HG03196 (cell line): ENCODE measurements around the gene POLR2A.
"Not testable (repeated sequence)": the region's sequence is repeated elsewhere in the genome, so short reads cannot be mapped to it uniquely, and the experiment has no call there.

Experiments used
- ATAC-seq: cut with Tn5 transposase; IDR thresholded peaks from one replicate; pipeline ENCODE4 v1.9.1; 2021; ENCODE audit not compliant: unreplicated experiment

Gene POLR2A

DNA sequence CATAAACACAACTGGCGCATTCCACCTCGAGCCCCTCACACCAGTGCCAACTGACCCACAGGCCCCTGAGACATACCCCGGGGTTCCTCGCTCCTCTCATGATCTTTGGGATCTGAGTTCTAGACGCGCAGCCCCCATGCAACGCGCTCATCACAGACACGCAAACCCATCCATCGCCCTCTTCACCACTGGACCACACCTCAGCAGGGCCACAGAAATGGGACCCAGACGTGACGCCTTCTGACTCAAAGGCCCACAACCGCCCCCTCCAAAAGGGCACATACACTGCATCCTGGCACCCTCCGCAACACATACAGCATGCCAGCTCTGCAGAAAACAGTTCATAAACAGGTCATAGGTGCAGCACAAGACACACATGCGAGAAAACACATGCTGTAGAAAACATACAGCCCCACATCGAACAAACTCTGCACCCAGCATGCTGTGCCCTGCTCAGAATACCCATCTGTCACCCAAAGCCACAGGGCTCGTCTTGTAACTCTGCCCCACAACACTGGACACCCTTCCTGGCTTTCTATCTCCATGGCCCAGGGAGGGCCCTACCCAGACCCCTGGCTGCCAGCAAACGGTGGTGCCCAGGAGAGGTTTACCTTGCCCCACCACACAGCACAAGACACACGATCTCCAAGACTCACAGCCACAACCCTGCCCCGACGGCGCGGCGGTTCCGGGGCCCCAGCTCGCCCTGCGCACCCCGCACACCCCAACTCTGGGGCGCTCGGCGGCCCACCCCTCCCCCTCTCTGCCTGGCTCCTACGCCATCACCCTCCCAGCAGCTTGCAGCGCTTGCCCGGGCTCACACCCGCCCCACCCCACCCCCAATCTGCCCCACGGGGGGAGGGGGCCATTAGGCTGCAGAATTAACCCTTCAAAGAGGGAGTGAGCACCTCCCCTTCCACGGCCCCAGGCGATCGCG, 5.6 kb upstream of the POLR2A start:
- no peak for ATAC-seq

DNA sequence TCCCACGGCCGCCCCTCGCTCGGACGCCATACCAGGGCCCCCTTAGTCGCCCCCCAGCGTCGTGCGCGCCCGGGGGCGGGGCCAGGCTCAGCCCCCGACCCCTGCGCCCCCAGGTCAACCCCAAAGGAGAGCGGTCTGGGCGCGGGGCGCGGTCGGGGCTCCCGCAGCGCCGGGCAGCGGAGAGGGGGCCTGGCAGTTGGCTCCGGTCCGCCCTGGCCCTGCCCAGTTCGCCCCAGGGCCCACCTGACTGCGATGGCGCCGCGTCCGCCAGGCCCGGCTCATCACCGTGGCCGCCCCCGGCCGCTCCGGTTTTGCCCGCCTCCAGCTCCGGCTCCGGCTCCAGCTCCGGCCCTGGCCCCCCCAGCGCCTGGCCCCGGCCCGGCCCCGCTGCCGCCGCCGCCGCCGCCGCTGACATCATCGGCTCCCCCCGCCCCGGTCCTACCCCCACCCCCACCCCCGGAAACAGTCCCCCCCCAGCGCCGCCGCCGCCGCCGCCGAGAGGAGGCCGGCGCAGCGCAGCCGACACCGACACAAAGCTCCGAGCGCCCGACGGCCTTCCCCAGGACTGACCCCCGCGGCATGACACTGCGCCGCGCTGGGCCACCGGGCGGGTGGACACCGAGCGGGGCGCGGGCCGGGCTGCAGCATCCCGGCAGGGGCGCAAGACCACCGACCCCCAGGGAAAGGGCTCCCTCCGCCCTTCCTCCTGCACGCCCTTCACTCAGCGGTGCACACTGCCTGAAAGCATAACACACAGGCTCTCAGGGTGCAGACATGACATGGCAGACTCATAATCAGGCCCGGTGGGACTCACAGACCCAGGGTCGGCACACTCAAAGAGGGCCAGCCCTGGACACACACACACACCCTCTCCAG, 4.7 kb upstream of the POLR2A start, which contains the start of gene ZBTB4:
Gene ZBTB4, minus strand, starts transcription at position 419 of the 876 bp plus-strand sequence. CDS start 12,830 bp downstream, outside the sequence.
- ATAC-seq, result no peak

DNA sequence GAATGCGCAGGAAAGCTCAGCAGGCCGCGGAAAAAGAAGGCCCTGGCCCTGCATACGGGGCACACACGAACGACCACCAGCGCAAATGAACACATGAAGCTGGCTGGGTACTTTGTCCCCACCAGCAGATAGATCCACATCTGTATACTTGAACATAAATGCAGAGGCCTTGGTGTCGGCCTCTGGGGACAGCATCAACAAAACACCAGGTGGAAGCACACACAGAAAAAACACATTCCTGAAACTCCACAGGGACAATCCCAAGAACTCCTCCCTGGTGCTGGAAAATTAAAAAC, 4.1 kb upstream of the POLR2A start:
- no peak for ATAC-seq

DNA sequence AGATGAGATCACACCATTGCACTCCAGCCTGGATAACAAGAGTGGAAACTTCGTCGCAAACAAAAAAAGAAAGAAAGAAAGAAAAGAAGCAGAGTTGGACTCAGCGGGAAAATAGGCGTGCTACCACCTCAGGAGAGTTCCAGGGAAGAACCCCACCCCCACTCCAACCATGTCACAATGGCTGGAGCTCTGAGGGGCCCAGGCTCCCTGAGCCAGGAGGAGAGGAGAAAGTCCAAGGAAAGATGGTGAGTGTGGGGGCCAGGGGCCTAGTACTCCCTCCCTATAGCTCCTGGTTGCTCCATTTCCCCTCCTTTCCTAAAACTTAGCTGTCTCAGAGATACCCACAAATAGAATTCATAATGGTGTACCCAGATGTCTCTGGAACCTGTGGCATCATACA, 2.9 kb upstream of the POLR2A start, which contains the start of gene SLC35G6:
Gene SLC35G6, plus strand, starts transcription at position 172 of the 400 bp plus-strand sequence. Its CDS starts 71 bp downstream, at position 243.
- not testable (repeated sequence) for ATAC-seq

DNA sequence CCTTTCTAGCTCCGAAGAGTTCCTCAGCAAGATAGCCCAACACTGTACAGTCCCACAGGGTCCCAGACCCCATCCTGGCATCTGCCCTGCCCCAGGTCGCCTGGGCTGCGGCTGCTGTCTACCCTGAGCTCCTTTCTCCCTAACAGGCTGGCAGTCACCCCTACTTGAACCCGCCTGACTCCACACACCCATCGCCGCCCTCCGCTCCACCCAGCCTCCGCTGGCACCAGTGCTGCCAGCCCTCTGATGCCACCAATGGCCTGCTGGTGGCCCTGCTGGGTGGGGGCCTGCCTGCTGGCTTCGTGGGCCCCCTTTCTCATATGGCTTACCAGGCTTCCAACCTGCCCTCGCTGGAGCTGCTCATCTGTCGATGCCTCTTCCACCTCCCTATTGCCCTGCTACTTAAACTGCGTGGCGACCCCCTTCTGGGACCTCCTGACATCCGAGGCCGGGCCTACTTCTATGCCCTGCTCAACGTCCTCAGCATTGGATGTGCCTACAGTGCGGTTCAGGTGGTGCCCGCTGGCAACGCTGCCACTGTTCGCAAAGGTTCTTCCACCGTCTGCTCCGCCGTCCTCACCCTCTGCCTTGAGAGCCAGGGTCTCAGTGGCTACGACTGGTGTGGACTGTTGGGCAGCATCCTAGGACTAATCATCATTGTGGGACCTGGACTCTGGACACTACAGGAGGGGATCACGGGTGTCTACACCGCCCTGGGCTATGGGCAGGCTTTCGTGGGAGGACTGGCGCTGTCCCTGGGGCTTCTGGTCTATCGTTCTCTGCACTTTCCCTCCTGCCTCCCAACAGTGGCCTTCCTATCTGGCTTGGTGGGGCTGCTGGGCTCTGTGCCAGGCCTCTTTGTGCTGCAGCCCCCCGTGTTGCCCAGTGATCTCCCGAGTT, 2.1 kb upstream of the POLR2A start:
- not testable (repeated sequence) for ATAC-seq

DNA sequence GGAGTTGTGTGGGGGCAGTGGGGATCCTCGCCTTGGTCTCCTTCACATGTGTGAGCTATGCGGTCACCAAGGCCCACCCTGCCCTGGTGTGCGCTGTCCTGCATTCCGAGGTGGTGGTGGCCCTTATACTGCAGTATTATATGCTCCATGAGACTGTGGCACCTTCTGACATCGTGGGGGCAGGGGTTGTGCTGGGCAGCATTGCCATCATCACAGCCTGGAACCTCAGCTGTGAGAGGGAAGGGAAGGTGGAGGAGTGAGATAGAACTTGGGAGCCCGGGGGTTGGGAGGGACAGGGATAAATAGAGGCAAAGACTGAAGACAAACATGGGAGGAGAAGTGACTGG, 1.5 kb upstream of the POLR2A start:
- ATAC-seq, result not testable (repeated sequence)

DNA sequence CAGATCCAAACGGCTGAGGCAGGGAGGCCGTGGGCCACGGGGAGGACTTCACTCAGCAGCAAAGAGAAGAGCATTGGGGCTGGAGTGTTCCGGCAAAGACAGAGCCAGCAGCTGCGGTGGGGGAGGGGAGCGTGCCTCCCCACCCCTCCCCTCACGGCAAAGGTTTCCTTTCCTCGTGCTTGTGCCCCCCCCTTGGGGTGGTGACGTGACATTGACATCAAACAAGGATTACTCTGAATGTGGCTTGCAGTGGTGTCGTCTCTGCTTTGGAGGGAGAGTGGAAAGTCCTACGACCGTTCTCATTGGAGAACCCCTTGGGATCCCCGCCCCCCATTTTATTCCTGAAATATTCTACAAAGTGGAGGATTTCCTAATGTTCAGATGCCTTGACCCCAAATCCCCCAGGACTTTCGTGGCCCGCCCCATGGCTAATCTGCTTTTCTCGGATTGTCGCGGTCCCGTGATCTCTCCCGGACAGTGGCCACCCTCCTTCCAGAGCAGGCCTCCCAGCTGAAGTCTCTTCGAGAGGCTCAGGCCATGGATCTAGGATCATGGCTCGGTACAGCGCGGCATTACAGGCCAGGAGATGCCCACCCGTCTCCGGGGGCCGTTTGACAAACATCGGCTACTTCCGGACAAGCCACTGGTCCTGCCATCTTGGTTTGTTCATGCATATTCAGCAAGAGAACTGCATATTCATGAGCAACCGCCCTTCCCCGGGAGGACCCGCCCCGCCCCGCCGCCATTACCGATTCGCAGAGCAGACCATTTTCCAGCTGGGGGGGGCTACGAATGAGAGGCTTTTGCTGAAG, 705 bp upstream of the POLR2A start:
- peak; percentile 25 for ATAC-seq

DNA sequence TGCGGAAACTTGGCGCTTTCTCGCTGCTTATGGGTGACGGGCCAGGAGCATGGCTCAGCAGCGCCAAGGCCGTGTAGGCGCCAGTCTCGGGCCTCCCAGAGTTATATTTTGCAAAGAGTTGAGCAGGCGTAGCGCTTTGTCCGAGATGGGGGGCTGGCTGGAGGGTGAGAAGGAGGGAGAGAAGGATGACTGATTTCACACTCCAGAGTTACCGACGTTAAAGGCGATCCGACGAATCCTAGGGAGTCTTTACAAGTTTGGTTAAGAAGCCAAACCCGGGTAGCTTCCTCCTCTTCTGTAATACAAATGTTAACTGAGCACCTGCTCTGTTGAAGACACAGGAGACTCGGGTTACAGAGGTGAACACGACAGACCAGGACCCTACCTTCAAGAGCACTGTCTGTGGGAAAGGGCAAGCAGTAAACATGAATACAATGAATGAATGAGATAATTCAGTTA, 782 bp downstream of the POLR2A start:
- ATAC-seq, result no peak

DNA sequence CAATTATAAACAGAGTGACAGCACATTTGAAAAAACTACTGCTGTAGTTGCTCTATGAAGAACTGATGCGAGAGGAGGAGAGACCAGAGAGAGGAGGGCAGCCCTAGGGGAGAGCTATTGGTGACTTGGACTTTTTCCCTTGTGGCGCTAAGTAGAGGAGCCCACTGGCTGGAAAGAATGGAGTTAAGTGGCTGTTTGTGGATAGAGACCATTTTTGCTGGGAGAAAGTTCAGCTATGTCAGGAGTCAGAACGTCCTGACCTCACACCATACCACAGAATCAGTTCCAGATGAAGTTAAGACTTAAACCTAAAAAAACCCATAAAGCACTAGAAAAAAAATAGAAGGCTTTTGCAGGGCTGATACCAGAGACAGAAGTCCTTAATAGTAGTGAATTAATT, 2.0 kb downstream of the POLR2A start:
- ATAC-seq, result no peak

DNA sequence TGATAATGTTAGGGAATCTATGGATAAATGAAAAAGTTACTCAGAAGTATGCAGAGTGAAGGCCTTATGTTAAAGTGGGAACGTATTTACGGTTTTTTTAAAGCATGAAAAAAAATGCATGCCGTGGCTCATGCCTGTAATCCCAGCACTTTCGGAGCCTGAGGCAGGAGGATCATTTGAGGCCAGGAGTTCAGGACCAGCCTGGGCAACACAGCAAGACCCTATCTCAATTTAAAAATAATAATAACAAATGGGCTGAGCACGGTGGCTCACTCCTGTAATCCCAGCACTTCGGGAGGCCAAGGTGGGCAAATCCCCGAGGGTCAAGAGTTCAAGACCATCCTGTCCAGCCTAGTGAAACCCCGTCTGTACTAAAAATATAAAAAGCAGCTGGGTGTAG, 6.0 kb downstream of the POLR2A start:
- no peak for ATAC-seq

DNA sequence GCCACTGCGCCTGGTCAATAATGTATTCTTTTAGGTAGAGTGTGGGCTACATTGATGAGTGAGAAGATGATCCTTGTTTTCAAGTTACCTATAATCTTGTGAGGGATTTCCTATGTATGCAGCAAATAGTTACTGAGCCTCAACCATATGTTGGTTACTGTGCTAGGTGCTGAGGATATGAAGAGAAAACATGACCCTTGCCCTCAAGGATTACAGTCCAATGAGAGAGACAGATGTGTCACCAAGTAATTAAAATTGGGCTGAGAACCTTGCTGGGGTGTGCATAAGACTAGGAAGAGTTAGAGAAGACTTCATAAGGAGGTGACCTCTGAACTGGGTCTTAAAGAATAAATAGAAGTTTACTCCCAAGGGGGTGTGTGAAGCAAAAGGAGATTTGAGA, 7.4 kb downstream of the POLR2A start:
- ATAC-seq, result no peak

DNA sequence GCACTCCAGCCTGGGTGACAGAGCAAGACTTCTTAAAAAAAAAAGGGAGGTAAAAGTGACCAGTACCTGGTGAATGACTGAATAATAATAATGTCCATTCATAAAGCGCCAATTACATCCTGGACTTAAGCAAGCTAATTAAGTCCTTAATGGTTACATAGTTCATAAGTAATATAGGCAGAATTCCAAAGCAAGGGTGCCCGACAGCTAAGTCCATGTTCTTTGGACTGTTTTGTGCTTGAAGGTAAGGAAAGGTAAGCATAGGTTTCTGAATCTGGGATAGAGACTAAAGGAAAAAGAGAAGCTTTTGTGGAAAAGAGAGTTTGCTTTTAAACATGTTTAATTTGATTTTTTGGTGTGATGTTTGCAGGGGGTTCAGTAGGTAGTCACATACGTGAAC, 9.8 kb downstream of the POLR2A start:
- no peak for ATAC-seq

DNA sequence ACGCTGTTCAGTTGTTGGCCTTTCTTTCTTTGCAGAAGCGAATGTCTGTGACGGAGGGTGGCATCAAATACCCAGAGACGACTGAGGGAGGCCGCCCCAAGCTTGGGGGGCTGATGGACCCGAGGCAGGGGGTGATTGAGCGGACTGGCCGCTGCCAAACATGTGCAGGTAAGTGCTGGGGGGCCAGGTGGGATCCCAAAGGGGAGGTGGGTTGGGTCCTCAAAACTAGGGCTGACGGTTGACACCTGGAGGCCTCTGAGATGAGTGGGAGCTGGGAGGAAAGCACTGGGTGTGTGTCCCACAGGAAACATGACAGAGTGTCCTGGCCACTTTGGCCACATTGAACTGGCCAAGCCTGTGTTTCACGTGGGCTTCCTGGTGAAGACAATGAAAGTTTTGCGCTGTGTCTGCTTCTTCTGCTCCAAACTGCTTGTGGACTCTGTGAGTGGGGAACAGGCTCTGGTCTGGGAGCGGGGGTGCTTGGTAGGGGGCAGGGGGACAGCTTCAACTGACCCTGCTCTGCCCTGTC, 11.8 kb downstream of the POLR2A start:
- no peak for ATAC-seq

DNA sequence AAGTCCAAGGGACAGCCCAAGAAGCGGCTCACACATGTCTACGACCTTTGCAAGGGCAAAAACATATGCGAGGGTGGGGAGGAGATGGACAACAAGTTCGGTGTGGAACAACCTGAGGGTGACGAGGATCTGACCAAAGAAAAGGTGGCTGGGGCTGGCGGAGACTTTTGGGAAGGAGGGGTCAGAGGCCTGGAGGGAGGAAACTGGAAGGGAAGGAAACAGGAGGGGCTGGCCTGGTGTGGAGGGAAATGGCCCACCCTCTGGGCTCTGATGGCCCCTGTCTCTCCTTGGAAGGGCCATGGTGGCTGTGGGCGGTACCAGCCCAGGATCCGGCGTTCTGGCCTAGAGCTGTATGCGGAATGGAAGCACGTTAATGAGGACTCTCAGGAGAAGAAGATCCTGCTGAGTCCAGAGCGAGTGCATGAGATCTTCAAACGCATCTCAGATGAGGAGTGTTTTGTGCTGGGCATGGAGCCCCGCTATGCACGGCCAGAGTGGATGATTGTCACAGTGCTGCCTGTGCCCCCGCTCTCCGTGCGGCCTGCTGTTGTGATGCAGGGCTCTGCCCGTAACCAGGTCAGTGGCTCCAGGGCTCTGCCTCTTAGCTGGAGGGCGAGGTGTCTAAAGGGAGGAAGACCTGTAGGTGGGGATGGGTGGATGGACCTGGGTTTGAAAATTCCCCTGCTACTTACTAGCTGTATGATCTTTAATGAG, 12.5 kb downstream of the POLR2A start:
- ATAC-seq, result no peak

DNA sequence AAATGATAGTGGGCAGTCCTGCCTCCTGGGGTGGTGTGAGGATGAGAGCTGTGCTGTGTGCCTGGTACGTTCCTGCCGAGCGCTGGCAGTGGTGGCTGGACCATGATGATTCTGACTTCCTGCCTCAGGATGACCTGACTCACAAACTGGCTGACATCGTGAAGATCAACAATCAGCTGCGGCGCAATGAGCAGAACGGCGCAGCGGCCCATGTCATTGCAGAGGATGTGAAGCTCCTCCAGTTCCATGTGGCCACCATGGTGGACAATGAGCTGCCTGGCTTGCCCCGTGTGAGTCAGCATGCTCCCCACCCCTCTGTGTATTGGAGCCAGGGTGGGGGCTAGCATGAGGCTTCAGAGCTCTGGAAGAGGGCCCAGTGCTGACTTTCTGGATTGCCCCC, 13.1 kb downstream of the POLR2A start:
- ATAC-seq, result no peak

DNA sequence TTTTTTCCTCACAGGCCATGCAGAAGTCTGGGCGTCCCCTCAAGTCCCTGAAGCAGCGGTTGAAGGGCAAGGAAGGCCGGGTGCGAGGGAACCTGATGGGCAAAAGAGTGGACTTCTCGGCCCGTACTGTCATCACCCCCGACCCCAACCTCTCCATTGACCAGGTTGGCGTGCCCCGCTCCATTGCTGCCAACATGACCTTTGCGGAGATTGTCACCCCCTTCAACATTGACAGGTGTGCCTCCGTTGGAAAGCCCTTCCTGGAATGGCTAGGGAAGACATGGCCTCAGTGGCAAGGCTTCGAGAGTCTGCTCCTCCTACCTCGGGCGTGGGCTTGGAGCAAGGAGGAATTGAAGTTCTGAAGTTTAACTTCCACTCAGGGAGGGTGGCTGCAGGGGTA, 13.5 kb downstream of the POLR2A start:
- no peak for ATAC-seq

DNA sequence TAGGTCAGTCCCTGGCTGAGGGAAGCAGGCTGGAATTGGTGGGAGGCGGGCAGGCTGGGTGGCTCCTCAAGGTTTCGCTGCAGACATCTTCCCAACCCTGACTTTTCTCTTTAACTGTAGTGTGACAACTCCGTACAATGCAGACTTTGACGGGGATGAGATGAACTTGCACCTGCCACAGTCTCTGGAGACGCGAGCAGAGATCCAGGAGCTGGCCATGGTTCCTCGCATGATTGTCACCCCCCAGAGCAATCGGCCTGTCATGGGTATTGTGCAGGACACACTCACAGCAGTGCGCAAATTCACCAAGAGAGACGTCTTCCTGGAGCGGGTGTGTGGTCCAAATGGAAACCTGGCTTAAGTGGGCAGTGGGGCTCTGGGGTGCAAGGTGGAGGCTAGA, 15.0 kb downstream of the POLR2A start:
- no peak for ATAC-seq

DNA sequence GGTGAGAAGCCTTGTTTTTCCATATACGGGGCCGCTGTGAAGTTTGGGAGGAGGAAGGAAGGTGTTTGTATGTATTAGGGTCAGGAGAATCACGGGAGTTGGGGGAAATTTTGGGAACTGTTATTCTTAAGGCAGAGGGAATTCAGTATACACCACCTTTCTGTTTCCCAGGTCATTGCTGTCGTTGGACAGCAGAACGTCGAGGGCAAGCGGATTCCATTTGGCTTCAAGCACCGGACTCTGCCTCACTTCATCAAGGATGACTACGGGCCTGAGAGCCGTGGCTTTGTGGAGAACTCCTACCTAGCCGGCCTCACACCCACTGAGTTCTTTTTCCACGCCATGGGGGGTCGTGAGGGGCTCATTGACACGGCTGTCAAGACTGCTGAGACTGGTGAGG, 17.6 kb downstream of the POLR2A start:
- ATAC-seq, result no peak

DNA sequence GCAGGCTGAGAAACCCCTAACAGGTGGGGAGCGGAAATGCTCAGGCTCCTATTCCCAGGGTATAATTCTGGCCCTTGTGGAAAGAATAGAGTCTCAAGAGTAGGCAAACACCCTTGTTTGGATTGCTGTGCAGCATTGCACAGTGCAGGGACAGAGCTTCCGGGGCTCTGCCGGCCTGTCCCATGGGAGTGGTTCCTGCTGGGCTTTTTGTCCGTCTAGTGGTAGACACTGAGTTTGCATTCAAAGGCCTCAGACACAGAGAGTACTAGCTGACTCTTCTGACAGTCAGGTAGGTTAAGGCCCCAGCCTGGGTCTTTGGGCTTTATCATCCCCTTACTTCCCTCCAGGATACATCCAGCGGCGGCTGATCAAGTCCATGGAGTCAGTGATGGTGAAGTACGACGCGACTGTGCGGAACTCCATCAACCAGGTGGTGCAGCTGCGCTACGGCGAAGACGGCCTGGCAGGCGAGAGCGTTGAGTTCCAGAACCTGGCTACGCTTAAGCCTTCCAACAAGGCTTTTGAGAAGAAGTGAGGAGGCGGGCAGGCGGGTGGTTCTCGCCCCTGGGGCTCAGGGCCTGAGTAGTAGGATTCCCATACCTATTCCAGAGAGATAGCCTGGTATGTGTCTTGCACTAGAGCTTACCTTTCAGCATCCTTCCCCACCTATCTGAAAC, 18.1 kb downstream of the POLR2A start:
- no peak for ATAC-seq
